IMR-90 (cell line): ENCODE data around the gene TMEM19. TPM values are rescaled to one million over a fixed set of nuclear protein-coding genes. Genes with fewer than 3 reads are reported as not detected.
"Not testable (repeated sequence)": the region's sequence is repeated elsewhere in the genome, so short reads cannot be mapped to it uniquely, and the experiment has no call there.

Experiments used
- ATAC-seq: fragments of 200-7000 bp; cut with Tn5 transposase; 2 replicates; pipeline ENCODE4 v1.9.1; 2020; ENCODE audit warnings: low read depth, mild to moderate bottlenecking, moderate library complexity
- BruUV-seq: library from RNA; stranded (reverse); fragments of 400-500 nt; replicated peaks from 2 replicates; lab custom pipeline; 2021; lab: Mats Ljungman, UMichigan
- CTCF ChIA-PET: fragments of 300-600 bp; formaldehyde crosslinking; extraction: SDS; loops from one replicate; lab custom pipeline; 2021; ENCODE audit warnings: antibody characterized with exemption; lab: Yijun Ruan, JAX
- POLR2A ChIA-PET: fragments of 300-600 bp; sonication (Branson Sonifier 250); formaldehyde crosslinking; loops from one replicate; lab custom pipeline; 2022; ENCODE audit warnings: antibody characterized with exemption; ENCODE audit not compliant: unreplicated experiment; lab: Charles Lee
- DNase-seq: peaks from one replicate; pipeline ENCODE4 v3.0.0; 2013
- H2AFZ ChIP-seq: replicated peaks from 2 replicates; pipeline ENCODE3; 2013; ENCODE audit warnings: low read length, mild to moderate bottlenecking; ENCODE audit not compliant: poor library complexity
- H2AK5ac ChIP-seq: 2 replicates; pipeline ENCODE4 v1.6.1; 2013; ENCODE audit warnings: low read depth, low read length, inconsistent platforms
- H2AK9ac ChIP-seq: replicated peaks from 2 replicates; pipeline ENCODE3; 2013; ENCODE audit warnings: mild to moderate bottlenecking, low read depth, low read length, moderate library complexity; ENCODE audit not compliant: poor library complexity
- H2BK120ac ChIP-seq: 2 replicates; pipeline ENCODE4 v1.6.1; 2013; ENCODE audit warnings: low read depth, low read length, inconsistent platforms
- H2BK15ac ChIP-seq: 3 replicates; pipeline ENCODE4 v1.6.1; 2013; ENCODE audit warnings: low read depth, low read length, inconsistent platforms
- H2BK20ac ChIP-seq: 2 replicates; pipeline ENCODE4 v1.6.1; 2013; ENCODE audit warnings: low read depth, mild to moderate bottlenecking, inconsistent platforms, low read length, moderate library complexity
- H2BK5ac ChIP-seq: 2 replicates; pipeline ENCODE4 v1.6.1; 2013; ENCODE audit warnings: mild to moderate bottlenecking, low read depth, low read length, inconsistent platforms; ENCODE audit not compliant: poor library complexity, severe bottlenecking
- H3K14ac ChIP-seq: replicated peaks from 2 replicates; pipeline ENCODE4 v1.6.1; 2013; ENCODE audit warnings: low read depth, low read length, inconsistent platforms
- H3K18ac ChIP-seq: 2 replicates; pipeline ENCODE4 v1.6.1; 2013; ENCODE audit warnings: low read depth, low read length, control low read depth
- H3K23ac ChIP-seq: 2 replicates; pipeline ENCODE4 v1.6.1; 2013; ENCODE audit warnings: low read depth, low read length, inconsistent platforms
- H3K27ac ChIP-seq: 2 replicates; pipeline ENCODE4 v1.5.1; 2013; ENCODE audit warnings: mild to moderate bottlenecking, control low read depth, low read length; ENCODE audit not compliant: insufficient read depth
- H3K27me3 ChIP-seq: 2 replicates; pipeline ENCODE4 v1.6.1; 2013; ENCODE audit warnings: low read length; ENCODE audit not compliant: control insufficient read depth, insufficient read depth
- H3K36me3 ChIP-seq: 2 replicates; pipeline ENCODE4 v1.6.1; 2013; ENCODE audit warnings: low read length, mixed read lengths; ENCODE audit not compliant: control insufficient read depth, insufficient read depth
- H3K4ac ChIP-seq: 2 replicates; pipeline ENCODE4 v1.6.1; 2013; ENCODE audit warnings: low read depth, low read length, inconsistent platforms
- H3K4me1 ChIP-seq: 2 replicates; pipeline ENCODE4 v1.6.1; 2013; ENCODE audit warnings: low read length, mixed read lengths; ENCODE audit not compliant: control insufficient read depth, insufficient read depth
- H3K4me2 ChIP-seq: 2 replicates; pipeline ENCODE4 v1.6.1; 2013; ENCODE audit warnings: low read depth, mild to moderate bottlenecking, control low read depth, low read length, moderate library complexity
- H3K4me3 ChIP-seq: 2 replicates; pipeline ENCODE4 v1.5.1; 2013; ENCODE audit warnings: low read depth, mild to moderate bottlenecking, control low read depth, low read length, moderate library complexity; ENCODE audit not compliant: insufficient read depth
- H3K56ac ChIP-seq: 2 replicates; pipeline ENCODE4 v1.6.1; 2013; ENCODE audit warnings: low read length, inconsistent platforms; ENCODE audit not compliant: insufficient read depth; ENCODE audit errors: extremely low read depth
- H3K79me1 ChIP-seq, 2 experiments: 2 replicates each; pipeline ENCODE4 v1.6.1; 2013; ENCODE audit warnings: low read length in 2 of 2, inconsistent platforms in 1 of 2, low read depth in 1 of 2
- H3K9ac ChIP-seq: 2 replicates; pipeline ENCODE4 v1.6.1; 2013; ENCODE audit warnings: low read depth, low read length, control low read depth
- H3K9me1 ChIP-seq: 2 replicates; pipeline ENCODE4 v1.6.1; 2013; ENCODE audit warnings: low read length, inconsistent platforms; ENCODE audit not compliant: insufficient read depth
- H3K9me3 ChIP-seq: 2 replicates; pipeline ENCODE4 v1.6.1; 2013; ENCODE audit warnings: low read length; ENCODE audit not compliant: control insufficient read depth, insufficient read depth
- H4K20me1 ChIP-seq: 2 replicates; pipeline ENCODE4 v1.6.1; 2013; ENCODE audit warnings: low read length, inconsistent platforms; ENCODE audit not compliant: insufficient read depth
- H4K5ac ChIP-seq: 2 replicates; pipeline ENCODE4 v1.6.1; 2013; ENCODE audit warnings: mild to moderate bottlenecking, low read depth, low read length, control low read depth
- H4K8ac ChIP-seq, 2 experiments: 2 replicates each; pipeline ENCODE4 v1.6.1; 2013; ENCODE audit warnings: low read depth in 2 of 2, low read length in 2 of 2, control low read depth in 1 of 2, inconsistent platforms in 1 of 2
- H4K91ac ChIP-seq: 2 replicates; pipeline ENCODE4 v1.6.1; 2013; ENCODE audit warnings: low read depth, low read length, inconsistent platforms; ENCODE audit not compliant: insufficient read depth
- CEBPB ChIP-seq: IDR thresholded peaks from 2 replicates; pipeline ENCODE4 v1.6.1; 2012; ENCODE audit warnings: low read depth, low read length, improper control_type of control experiment
- FOS ChIP-seq: fragments of 150-350 bp; IDR thresholded peaks from 2 replicates; pipeline ENCODE4 v1.6.1; 2016; ENCODE audit warnings: low read depth, low read length
- WGBS, 2 experiments: methylation state at CpG; one replicate each; pipeline versions ENCODE4 v1.1.5 to v1.1.7; 2013; ENCODE audit warnings: missing lambda C conversion rate in 2 of 2; ENCODE audit not compliant: insufficient read length in 1 of 2; ENCODE audit errors: extremely low coverage in 2 of 2; 5-methylcytosine and 5-hydroxymethylcytosine counted together
- dilution Hi-C: fragments of 300-500 bp; cut with HindIII; formaldehyde crosslinking; loops from one replicate; pipeline ENCODE4 v1.14.3; 2018; ENCODE audit warnings: low sequenced_read_pairs; ENCODE audit not compliant: unreplicated experiment
- in situ Hi-C: fragments of 300-500 bp; cut with MboI; formaldehyde crosslinking; loops from 3 replicates; pipeline ENCODE4 v1.14.3; 2019; ENCODE audit warnings: low sequenced_read_pairs, inconsistent platforms, mixed read lengths
- intact Hi-C: fragments of 100-400 bp; cut with micrococcal nuclease; formaldehyde crosslinking; loops from 2 replicates; pipeline ENCODE4 v1.10.0; 2022
- polyA plus RNA-seq, 3 experiments: library from polyadenylated mRNA; depleted of rRNA; stranded (reverse); fragments of >200 nt; gene quantifications; 2 replicates each; pipeline ENCODE4 v1.2.3, GENCODE V29; 2012; ENCODE audit warnings: low replicate concordance in 1 of 3
- total RNA-seq: library from RNA; depleted of rRNA; stranded (reverse); fragments of >200 nt; gene quantifications from 2 replicates; pipeline ENCODE4 v1.2.3, GENCODE V29; 2012

Gene TMEM19
- total and polyA plus RNA-seq, 2 of the 4 experiments (the other 2 are of a cell fraction): 8.9 to 28.7 TPM

DNA sequence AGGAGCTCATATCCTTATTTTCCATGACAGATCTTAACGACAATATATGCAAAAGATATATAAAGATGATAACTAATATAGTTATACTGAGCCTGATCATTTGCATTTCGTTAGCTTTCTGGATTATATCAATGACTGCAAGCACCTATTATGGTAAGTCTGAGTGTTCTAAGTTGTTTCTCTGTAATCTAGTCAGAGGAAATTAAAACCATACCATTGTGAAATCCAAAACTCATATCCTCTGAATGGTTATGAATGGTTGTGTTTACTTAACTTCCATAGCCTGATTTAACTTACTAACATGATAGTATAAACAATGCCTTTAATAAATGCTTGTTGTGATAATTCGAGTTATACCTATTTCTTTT, 760 bp downstream of the TMEM19 start:
- Histone ChIP-seq H3K36me3 (no peaks in the 10 kb centered on the region), H2AK9ac (no peak overlapping the region), H3K4ac (peak overlapping the region; percentile 73; the same call in 1 of the 2 replicates), H2BK15ac (no peak overlapping the region), H3K9me1 (no peaks in the 10 kb centered on the region), H3K9me3 (no peaks in the 10 kb centered on the region), H3K4me2 (peak overlapping the region; percentile 80), H2BK20ac (no peak overlapping the region), H2AFZ (no peak overlapping the region), H4K20me1 (no peaks in the 10 kb centered on the region), H3K14ac (peak overlapping the region; percentile 64), H3K4me3 (peak overlapping the region; percentile 78), H3K27me3 (no peaks in the 10 kb centered on the region), H3K4me1 (peaks cover 1% of the 10 kb centered on the region; the same call in 1 of the 2 replicates), H2BK5ac (peak overlapping the region; percentile 80), H3K56ac (peak overlapping the region; percentile 60), H3K9ac (peak overlapping the region; percentile 20), H3K79me1 (peaks cover 4 to 14% of the 10 kb centered on the region in 2 experiments; a peak in 3 of 4 replicates), H4K91ac (0 out of 2 replicates have a peak overlapping the region, but pooled peaks have one; percentile 43), H2AK5ac (no peak overlapping the region), H4K5ac (no peak overlapping the region), H3K27ac (no peak overlapping the region), H3K18ac (peak overlapping the region; percentile 24), H2BK120ac (peak overlapping the region; percentile 55; the same call in 1 of the 2 replicates), H3K23ac (peak overlapping the region; percentile 66; the same call in 1 of the 2 replicates), H4K8ac (peak overlapping the region; percentile 4 to 74; a peak in 3 of 4 replicates)
- CTCF ChIA-PET: interaction anchor here (0.8 to 1.1 kb wide), 2 partner anchors 60 to 252 kb away, joined by 6 to 11 read pairs; no protein-coding TSS in a partner anchor
- POLR2A ChIA-PET: interaction anchor here (1.0 kb wide), 1 partner anchor 17 kb away, joined by 3 read pairs; no protein-coding TSS in a partner anchor
- dilution Hi-C loops: no loop called here
- intact Hi-C loops: loop anchor here (1.0 kb wide), 1 partner anchor 22 kb away; the partner anchor contains the start of gene THAP2
- DNase-seq (peak; percentile 19), ATAC-seq (peak; percentile 3)
- no TSS peak for BruUV-seq
- TF ChIP-seq CEBPB: peak; percentile 73
- no peak for TF ChIP-seq FOS
- in situ Hi-C loops: no loop called here
- WGBS, 2 experiments: no CpG with 5 or more reads among the region's 3 CpGs

DNA sequence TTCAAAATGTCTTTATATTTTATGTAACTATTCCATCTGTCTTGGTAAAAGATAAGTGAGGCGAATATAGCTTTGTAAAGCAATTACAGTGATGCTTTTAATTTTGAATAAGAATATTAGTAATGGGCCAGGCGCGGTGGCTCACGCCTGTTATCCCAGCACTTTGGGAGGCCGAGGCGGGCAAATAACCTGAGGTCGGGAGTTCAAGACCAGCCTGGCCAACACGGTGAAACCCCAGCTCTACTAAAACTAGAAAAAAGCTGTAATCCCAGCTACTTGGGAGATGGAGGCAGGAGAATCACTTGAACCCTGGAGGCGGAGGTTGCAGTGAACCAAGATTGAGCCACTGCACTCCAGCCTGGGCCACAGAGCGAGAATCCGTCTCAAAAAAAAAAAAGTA, 1.3 kb downstream of the TMEM19 start:
- H3K36me3 ChIP-seq, DNase-seq, H3K27ac ChIP-seq, H4K91ac ChIP-seq, intact Hi-C loops, H3K9me1 ChIP-seq, H3K9me3 ChIP-seq, H3K27me3 ChIP-seq, H3K23ac ChIP-seq, H3K18ac ChIP-seq, H2BK20ac ChIP-seq, H2AK9ac ChIP-seq, H3K4me1 ChIP-seq, H2AFZ ChIP-seq, H3K4me3 ChIP-seq, H3K9ac ChIP-seq, ATAC-seq, in situ Hi-C loops, dilution Hi-C loops, H2BK120ac ChIP-seq, H4K5ac ChIP-seq, H4K20me1 ChIP-seq, POLR2A ChIA-PET, H3K56ac ChIP-seq, BruUV-seq, H2BK15ac ChIP-seq, H2AK5ac ChIP-seq, H3K14ac ChIP-seq: not testable (repeated sequence)
- Histone ChIP-seq H3K4ac (peak overlapping the region; percentile 33; the same call in 1 of the 2 replicates), H4K8ac (peak overlapping the region in 1 of 2 experiments; percentile 56; a peak in 1 of 4 replicates), H3K79me1 (peaks cover 4 to 14% of the 10 kb centered on the region in 2 experiments; a peak in 3 of 4 replicates), H3K4me2 (peak overlapping the region; percentile 80), H2BK5ac (peak overlapping the region; percentile 32)
- CTCF ChIA-PET: interaction anchor here (1.1 kb wide), 1 partner anchor 60 kb away, joined by 11 read pairs; no protein-coding TSS in a partner anchor
- no CpG with 5 or more reads among the region's 11 CpGs for WGBS, 2 experiments
